Measurements from ENCODE around the gene SLC7A1. TPM values are rescaled to one million over a fixed set of nuclear protein-coding genes. Genes with fewer than 3 reads are reported as not detected.

Gene SLC7A1
- total RNA-seq, 1 donor: 28.1 TPM

GRCh38 chr13:29500386-29500785 is 95.1 kb downstream of the SLC7A1 start:
- no peak for DNase-seq (ENCODE audit: low read depth)
- TF ChIP-seq CTCF (IDR thresholded peaks at IDR 0.05; ENCODE audit: insufficient read depth, low read depth, low read length): no peak
- no peak overlapping the region for H3K4me3 ChIP-seq (ENCODE audit: low read depth, low read length)

- H3K4me3 ChIP-seq (ENCODE audit: low read depth, low read length): no peak overlapping the region
- DNase-seq (ENCODE audit: low read depth): no peak
- TF ChIP-seq CTCF (IDR thresholded peaks at IDR 0.05; ENCODE audit: insufficient read depth, low read depth, low read length): no peak
Measured at GRCh38 chr13:29499506-29500165, 95.9 kb downstream of the SLC7A1 start.

GRCh38 chr13:29498426-29499040 is 97.0 kb downstream of the SLC7A1 start:
- H3K4me3 ChIP-seq (ENCODE audit: low read depth, low read length): no peak overlapping the region
- DNase-seq (ENCODE audit: low read depth): no peak
- TF ChIP-seq CTCF (IDR thresholded peaks at IDR 0.05; ENCODE audit: insufficient read depth, low read depth, low read length): no peak

GRCh38 chr13:29497137-29497654 is 98.3 kb downstream of the SLC7A1 start:
- peak; percentile 32 for DNase-seq (ENCODE audit: low read depth)
- TF ChIP-seq CTCF (IDR thresholded peaks at IDR 0.05; ENCODE audit: insufficient read depth, low read depth, low read length): no peak
- no peak overlapping the region for H3K4me3 ChIP-seq (ENCODE audit: low read depth, low read length)

GRCh38 chr13:29496241-29496712 is 99.2 kb downstream of the SLC7A1 start:
- TF ChIP-seq CTCF (IDR thresholded peaks at IDR 0.05; ENCODE audit: insufficient read depth, low read depth, low read length): no peak
- H3K4me3 ChIP-seq (ENCODE audit: low read depth, low read length): no peak overlapping the region
- no peak for DNase-seq (ENCODE audit: low read depth)

GRCh38 chr13:29494520-29494919 is 101.0 kb downstream of the SLC7A1 start:
- H3K4me3 ChIP-seq (ENCODE audit: low read depth, low read length): no peak overlapping the region
- no peak for TF ChIP-seq CTCF (IDR thresholded peaks at IDR 0.05; ENCODE audit: insufficient read depth, low read depth, low read length)
- DNase-seq (ENCODE audit: low read depth): no peak

Data from fibroblast of villous mesenchyme (primary cell).